GM12891 (cell line): ENCODE results near the gene RBM33.

Source experiments
- PAX5 ChIP-seq: IDR thresholded peaks from 2 replicates; pipeline ENCODE4 v1.6.1; 2011; ENCODE audit warnings: low read length, moderate library complexity, mild to moderate bottlenecking; ENCODE audit not compliant: insufficient read depth, severe bottlenecking
- POLR2A ChIP-seq: IDR thresholded peaks from 2 replicates; pipeline ENCODE4 v1.6.1; 2011; ENCODE audit warnings: low read depth, low read length, control low read depth
- POLR2AphosphoS5 ChIP-seq: IDR thresholded peaks from 2 replicates; pipeline ENCODE4 v1.6.1; 2011; ENCODE audit warnings: low read depth, low read length, control low read depth
- POU2F2 ChIP-seq: IDR thresholded peaks from 2 replicates; pipeline ENCODE4 v1.6.1; 2011; ENCODE audit warnings: low read depth, mild to moderate bottlenecking, control low read depth, low read length, moderate library complexity
- SPI1 ChIP-seq: IDR thresholded peaks from 2 replicates; pipeline ENCODE4 v1.6.1; 2011; ENCODE audit warnings: low read depth, low read length, control low read depth
- TAF1 ChIP-seq: IDR thresholded peaks from 2 replicates; pipeline ENCODE4 v1.6.1; 2011; ENCODE audit warnings: low read depth, low read length, control low read depth

- TF ChIP-seq POLR2AphosphoS5 (no peak), POLR2A (no peak), TAF1 (no peak), PAX5 (no peak), SPI1 (no peak), POU2F2 (no peak)
Observed at GRCh38 chr7:155732286-155732685, 87.8 kb downstream of the RBM33 start.
